H1 (cell line): ENCODE results near the gene TMEM164. TPM values are rescaled to one million over a fixed set of nuclear protein-coding genes. Genes with fewer than 3 reads are reported as not detected.

ENCODE experiments used
- EZH2 ChIP-seq: fragments of 200-600 bp; sonication (generic); IDR thresholded peaks from 2 replicates; pipeline ENCODE4 v1.7.1; 2012; ENCODE audit warnings: low read depth, mild to moderate bottlenecking, moderate library complexity, low read length, inconsistent platforms; ENCODE audit not compliant: severe bottlenecking
- JUN ChIP-seq: IDR thresholded peaks from 2 replicates; pipeline ENCODE4 v1.6.1; 2011; ENCODE audit warnings: low read depth, mild to moderate bottlenecking, improper control_type of control experiment, low read length
- KDM4A ChIP-seq: IDR thresholded peaks from one replicate; pipeline ENCODE4 v1.7.1; 2012; ENCODE audit warnings: low read depth, mild to moderate bottlenecking, moderate library complexity, low read length, inconsistent platforms; ENCODE audit not compliant: severe bottlenecking
- SAP30 ChIP-seq: fragments of 300-600 bp; sonication (generic); IDR thresholded peaks from 2 replicates; pipeline ENCODE4 v1.7.1; 2012; ENCODE audit warnings: low read length, moderate library complexity, mild to moderate bottlenecking, inconsistent platforms; ENCODE audit not compliant: insufficient read depth, insufficient replicate concordance
- SP4 ChIP-seq: IDR thresholded peaks from 2 replicates; pipeline ENCODE4 v1.6.1; 2012; ENCODE audit warnings: low read length, inconsistent platforms
- TAF1 ChIP-seq: IDR thresholded peaks from 2 replicates; pipeline ENCODE4 v1.6.1; 2011; ENCODE audit warnings: mild to moderate bottlenecking, low read depth, low read length
- polyA plus RNA-seq, 7 experiments: library from polyadenylated mRNA; depleted of rRNA in 3 of 7; stranded (reverse) in 5 of 7; unstranded in 2 of 7; fragments of >200 nt in 5 of 7; fragments of 200-250 nt in 2 of 7; gene quantifications; 1 replicate in 5 of 7; 2 replicates in 1 of 7; 4 replicates in 1 of 7; pipeline versions ENCODE4 v1.2.1 to v1.2.3, GENCODE V29; 2011 to 2013; ENCODE audit warnings: missing spikeins in 2 of 7, mixed read lengths in 2 of 7
- total RNA-seq: library from RNA; stranded (reverse); fragmentation: NEBNext Ultra II Directional; extraction: Animal tissue kit (Norgen Biotek cat#: 25700); gene quantifications from 2 replicates; pipeline ENCODE4 v1.2.1, GENCODE V29; 2021

The TMEM164 gene
- total and polyA plus RNA-seq, 2 of the 8 experiments (the other 6 are each of a cell fraction or from before 2014, with no cell fraction given), result 7.3 to 14.8 TPM

GRCh38 chrX:110143454-110144210 is 140.7 kb downstream of the TMEM164 start (continued):
- no peak for TF ChIP-seq SAP30
- no peak for TF ChIP-seq KDM4A
- no peak for TF ChIP-seq EZH2
- no peak for TF ChIP-seq JUN
- TF ChIP-seq SP4, result no peak
- no peak for TF ChIP-seq TAF1
